ENCODE data around the gene RPS28. TPM values are rescaled to one million over a fixed set of nuclear protein-coding genes. Genes with fewer than 3 reads are reported as not detected.
"Not testable (repeated sequence)": the region's sequence is repeated elsewhere in the genome, so short reads cannot be mapped to it uniquely, and the experiment has no call there.

The RPS28 gene
- total RNA-seq, 2 experiments from 2014 or later = 1,636 to 2,253 TPM

DNA sequence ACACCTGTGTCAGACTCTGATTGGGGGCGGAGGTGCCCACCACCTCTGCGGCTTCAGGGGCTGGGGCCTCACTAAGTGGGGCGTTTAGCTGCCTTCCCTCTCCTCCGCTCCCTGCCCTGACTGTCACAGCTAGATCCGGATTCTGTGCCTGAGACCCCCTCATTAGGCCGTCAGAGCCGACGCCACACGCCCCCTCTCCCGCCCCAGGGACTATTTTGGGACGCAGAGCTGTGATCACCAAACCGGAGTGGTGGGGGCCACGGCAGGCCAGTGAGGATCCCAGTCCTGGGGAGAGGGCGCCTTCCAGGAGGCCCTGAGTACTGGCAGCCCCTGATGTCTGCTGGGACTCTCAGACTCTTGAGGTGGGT is 21.0 kb downstream of the RPS28 start:
- ChIA-PET CTCF (ENCODE audit: unreplicated experiment) (no interaction called here), POLR2A (no interaction called here)
- Histone ChIP-seq H3K4me1 (ENCODE audit: insufficient read depth, low read length, poor library complexity, severe bottlenecking) (peaks cover 5% of the 10 kb centered on the region), H3K4me3 (ENCODE audit: low read depth, low read length, poor library complexity, severe bottlenecking) (no peak overlapping the region), H3K79me2 (ENCODE audit: insufficient read depth, low read depth, low read length) (no peaks in the 10 kb centered on the region), H3K27ac (ENCODE audit: low read depth, low read length, poor library complexity, severe bottlenecking) (no peak overlapping the region), H3K36me3 (ENCODE audit: insufficient read depth, low read length) (no peaks in the 10 kb centered on the region), H3K9me3 (ENCODE audit: low read length) (no peaks in the 10 kb centered on the region), H3K4me2 (ENCODE audit: low read length) (no peak overlapping the region), H2AFZ (ENCODE audit: low read length) (no peak overlapping the region), H4K20me1 (ENCODE audit: insufficient read depth, low read length) (no peaks in the 10 kb centered on the region), H3K9me2 (ENCODE audit: insufficient read depth, low read length) (no peaks in the 10 kb centered on the region)
- intact Hi-C loops (cut with micrococcal nuclease; ENCODE audit: unreplicated experiment) = no loop called here
- no TSS peak for BruUV-seq (replicated peaks)
- DNase-seq (ENCODE audit: low spot score) = no peak
- TF ChIP-seq, protein P1, sequence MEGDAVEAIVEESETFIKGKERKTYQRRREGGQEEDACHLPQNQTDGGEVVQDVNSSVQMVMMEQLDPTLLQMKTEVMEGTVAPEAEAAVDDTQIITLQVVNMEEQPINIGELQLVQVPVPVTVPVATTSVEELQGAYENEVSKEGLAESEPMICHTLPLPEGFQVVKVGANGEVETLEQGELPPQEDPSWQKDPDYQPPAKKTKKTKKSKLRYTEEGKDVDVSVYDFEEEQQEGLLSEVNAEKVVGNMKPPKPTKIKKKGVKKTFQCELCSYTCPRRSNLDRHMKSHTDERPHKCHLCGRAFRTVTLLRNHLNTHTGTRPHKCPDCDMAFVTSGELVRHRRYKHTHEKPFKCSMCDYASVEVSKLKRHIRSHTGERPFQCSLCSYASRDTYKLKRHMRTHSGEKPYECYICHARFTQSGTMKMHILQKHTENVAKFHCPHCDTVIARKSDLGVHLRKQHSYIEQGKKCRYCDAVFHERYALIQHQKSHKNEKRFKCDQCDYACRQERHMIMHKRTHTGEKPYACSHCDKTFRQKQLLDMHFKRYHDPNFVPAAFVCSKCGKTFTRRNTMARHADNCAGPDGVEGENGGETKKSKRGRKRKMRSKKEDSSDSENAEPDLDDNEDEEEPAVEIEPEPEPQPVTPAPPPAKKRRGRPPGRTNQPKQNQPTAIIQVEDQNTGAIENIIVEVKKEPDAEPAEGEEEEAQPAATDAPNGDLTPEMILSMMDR (conservative IDR thresholded peaks at IDR 0.05; ENCODE audit: low read length) = no peak
- TF ChIP-seq EZH2phosphoT487 (IDR thresholded peaks at IDR 0.05; ENCODE audit: borderline replicate concordance, low read depth, low read length) = no peak

DNA sequence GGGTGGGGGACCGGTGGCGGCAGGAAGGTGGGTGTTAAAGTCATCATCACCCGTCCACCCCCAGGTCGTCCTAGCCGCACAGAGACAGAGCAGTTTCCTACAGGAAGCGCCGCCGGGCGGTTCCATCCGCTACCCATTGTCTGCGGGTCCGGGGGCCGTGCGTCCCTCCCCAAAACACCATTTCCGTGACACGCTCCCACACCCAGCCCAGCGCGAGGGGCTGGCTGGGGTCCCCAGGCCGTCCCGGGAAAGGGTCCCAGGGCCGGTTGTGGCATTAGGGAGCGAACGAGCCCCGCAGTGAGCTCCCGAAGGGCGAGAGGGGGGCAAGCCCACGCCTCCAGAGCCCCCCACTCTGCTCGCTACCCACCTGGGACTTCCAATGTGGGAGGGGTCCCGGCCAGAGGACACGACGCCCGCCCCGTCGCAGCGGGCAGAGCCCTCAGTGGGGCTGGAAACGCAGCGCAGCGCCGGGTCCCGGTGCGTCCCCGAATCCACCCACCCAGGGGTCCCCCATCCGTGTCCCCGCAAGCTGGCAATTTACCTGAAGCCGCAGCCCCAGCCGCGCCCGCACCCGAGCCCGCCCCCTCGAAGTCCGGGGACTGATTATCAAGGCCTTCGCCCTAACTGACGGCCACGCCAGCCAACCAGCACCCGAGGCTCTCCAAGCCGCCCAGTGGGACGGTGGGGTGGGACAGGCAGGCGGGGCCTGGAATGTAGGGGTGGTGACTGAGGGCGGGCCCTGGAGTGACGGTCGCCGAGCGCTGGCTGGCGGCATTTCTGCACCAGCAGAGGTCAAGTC is 21.6 kb downstream of the RPS28 start, which contains the start of gene KANK3:
Gene KANK3 (minus strand): TSS at position 579 of the 799 bp plus-strand sequence. CDS start 5,434 bp downstream, outside the sequence.
- Histone ChIP-seq H3K27ac (ENCODE audit: low read depth, low read length, poor library complexity, severe bottlenecking) (no peak within 1 kb of the TSS), H3K4me3 (ENCODE audit: low read depth, low read length, poor library complexity, severe bottlenecking) (peak within 1 kb of the TSS; percentile 42), H3K36me3 (ENCODE audit: insufficient read depth, low read length) (no peaks in the 10 kb centered on the region), H2AFZ (ENCODE audit: low read length) (no peak within 1 kb of the TSS), H3K79me2 (ENCODE audit: insufficient read depth, low read depth, low read length) (no peaks in the 10 kb centered on the region), H3K9me3 (ENCODE audit: low read length) (no peaks in the 10 kb centered on the region), H3K4me2 (ENCODE audit: low read length) (peak within 1 kb of the TSS; percentile 61), H3K9me2 (ENCODE audit: insufficient read depth, low read length) (no peaks in the 10 kb centered on the region), H4K20me1 (ENCODE audit: insufficient read depth, low read length) (no peaks in the 10 kb centered on the region), H3K4me1 (ENCODE audit: insufficient read depth, low read length, poor library complexity, severe bottlenecking) (peaks cover 5% of the 10 kb centered on the region)
- TF ChIP-seq EZH2phosphoT487 (IDR thresholded peaks at IDR 0.05; ENCODE audit: borderline replicate concordance, low read depth, low read length) = no peak
- TF ChIP-seq, protein P1 (conservative IDR thresholded peaks at IDR 0.05; ENCODE audit: low read length) = no peak
- DNase-seq (ENCODE audit: low spot score) = peak; percentile 93
- ChIA-PET CTCF (ENCODE audit: unreplicated experiment) (no interaction called here), POLR2A (no interaction called here)
- BruUV-seq (replicated peaks) = no TSS peak
- intact Hi-C loops (cut with micrococcal nuclease; ENCODE audit: unreplicated experiment) = no loop called here

DNA sequence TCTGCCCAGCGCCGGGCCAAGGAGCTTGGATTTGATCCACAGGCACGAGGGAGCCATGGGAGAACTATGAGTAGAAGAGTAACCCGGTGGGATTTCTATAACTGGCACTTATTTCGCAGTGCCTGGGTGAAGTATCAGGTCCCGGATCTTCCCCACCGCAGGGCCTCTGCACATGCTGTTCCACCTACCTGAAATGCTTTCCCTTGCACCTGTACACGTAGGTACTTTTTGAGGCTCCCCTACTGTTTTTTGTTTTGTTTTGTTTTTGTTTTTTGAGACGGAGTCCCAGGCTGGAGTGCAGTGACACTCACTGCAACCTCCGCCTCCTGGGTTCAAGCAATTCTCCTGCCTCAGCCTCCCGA is 22.2 kb downstream of the RPS28 start:
- H3K4me3 ChIP-seq (ENCODE audit: low read depth, low read length, poor library complexity, severe bottlenecking) = peak overlapping the region; percentile 42
- H2AFZ ChIP-seq (ENCODE audit: low read length) = no peak overlapping the region
- intact Hi-C loops (cut with micrococcal nuclease; ENCODE audit: unreplicated experiment) = no loop called here

DNA sequence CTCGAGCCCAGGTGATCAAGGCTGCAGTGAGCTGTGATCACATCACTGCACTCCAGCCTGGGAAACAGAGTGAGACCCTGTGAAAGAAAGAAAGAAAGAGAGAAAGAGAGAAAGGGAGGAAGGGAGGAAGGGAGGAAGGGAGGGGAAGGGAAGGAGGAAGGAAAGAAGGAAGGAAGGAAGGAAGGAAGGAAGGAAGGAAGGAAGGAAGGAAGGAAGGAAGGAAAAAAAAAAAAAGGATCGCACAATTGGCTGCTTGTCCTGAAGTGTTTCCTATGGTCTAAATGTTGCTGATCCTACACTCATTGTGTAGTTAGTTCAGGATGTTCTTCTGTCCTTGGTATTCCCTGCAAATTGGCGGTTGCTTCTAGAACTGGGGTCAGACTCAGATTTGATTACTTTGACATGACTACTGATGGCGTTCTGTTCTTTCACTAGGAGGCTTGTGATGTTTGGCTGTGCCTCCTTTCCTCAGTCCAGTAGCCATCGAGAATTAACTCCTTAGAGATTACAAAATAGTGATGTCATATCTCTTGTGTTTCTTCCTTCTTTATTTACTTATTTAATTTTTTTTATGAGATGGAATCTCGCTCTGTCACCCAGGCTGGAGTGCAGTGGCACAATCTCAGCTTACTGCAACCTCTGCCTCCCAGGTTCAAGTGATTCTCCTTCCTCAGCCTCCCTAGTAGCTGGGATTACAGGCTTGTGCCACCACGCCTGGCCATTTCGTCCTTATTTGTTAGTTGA is 28.5 kb downstream of the RPS28 start:
- BruUV-seq (replicated peaks); H3K4me2 ChIP-seq (ENCODE audit: low read length); intact Hi-C loops (cut with micrococcal nuclease; ENCODE audit: unreplicated experiment); H2AFZ ChIP-seq (ENCODE audit: low read length); H3K36me3 ChIP-seq (ENCODE audit: insufficient read depth, low read length); H3K79me2 ChIP-seq (ENCODE audit: insufficient read depth, low read depth, low read length); CTCF ChIA-PET (ENCODE audit: unreplicated experiment); POLR2A ChIA-PET; H3K9me3 ChIP-seq (ENCODE audit: low read length); H3K27ac ChIP-seq (ENCODE audit: low read depth, low read length, poor library complexity, severe bottlenecking); H4K20me1 ChIP-seq (ENCODE audit: insufficient read depth, low read length); H3K9me2 ChIP-seq (ENCODE audit: insufficient read depth, low read length); H3K4me3 ChIP-seq (ENCODE audit: low read depth, low read length, poor library complexity, severe bottlenecking); DNase-seq (ENCODE audit: low spot score); H3K4me1 ChIP-seq (ENCODE audit: insufficient read depth, low read length, poor library complexity, severe bottlenecking): not testable (repeated sequence)

More for the DNA sequence above, 22.2 kb downstream of the RPS28 start:
- peak overlapping the region; percentile 61 for H3K4me2 ChIP-seq (ENCODE audit: low read length)
- H3K79me2 ChIP-seq (ENCODE audit: insufficient read depth, low read depth, low read length) = no peaks in the 10 kb centered on the region
- no peak overlapping the region for H3K27ac ChIP-seq (ENCODE audit: low read depth, low read length, poor library complexity, severe bottlenecking)
- BruUV-seq (replicated peaks) = no TSS peak
- H3K9me3 ChIP-seq (ENCODE audit: low read length) = no peaks in the 10 kb centered on the region
- ChIA-PET POLR2A (no interaction called here), CTCF (ENCODE audit: unreplicated experiment) (no interaction called here)
- no peaks in the 10 kb centered on the region for H3K9me2 ChIP-seq (ENCODE audit: insufficient read depth, low read length)
- H3K4me1 ChIP-seq (ENCODE audit: insufficient read depth, low read length, poor library complexity, severe bottlenecking) = peaks cover 5% of the 10 kb centered on the region
- no peak for DNase-seq (ENCODE audit: low spot score)
- H3K36me3 ChIP-seq (ENCODE audit: insufficient read depth, low read length) = no peaks in the 10 kb centered on the region
- TF ChIP-seq, protein P1 (conservative IDR thresholded peaks at IDR 0.05; ENCODE audit: low read length) = no peak
- no peak for TF ChIP-seq EZH2phosphoT487 (IDR thresholded peaks at IDR 0.05; ENCODE audit: borderline replicate concordance, low read depth, low read length)
- H4K20me1 ChIP-seq (ENCODE audit: insufficient read depth, low read length) = no peaks in the 10 kb centered on the region
